IPS-NIHi11 (cell line): ENCODE results near the gene EXT2.

Source experiments
- DNase-seq: peaks from one replicate; pipeline ENCODE4 v3.0.0; 2012; ENCODE audit warnings: mixed read lengths, low spot score

The EXT2 gene

GRCh38 chr11:44085330-44085729, 10.1 kb upstream of the EXT2 start:
- DNase-seq = no peak

DNA sequence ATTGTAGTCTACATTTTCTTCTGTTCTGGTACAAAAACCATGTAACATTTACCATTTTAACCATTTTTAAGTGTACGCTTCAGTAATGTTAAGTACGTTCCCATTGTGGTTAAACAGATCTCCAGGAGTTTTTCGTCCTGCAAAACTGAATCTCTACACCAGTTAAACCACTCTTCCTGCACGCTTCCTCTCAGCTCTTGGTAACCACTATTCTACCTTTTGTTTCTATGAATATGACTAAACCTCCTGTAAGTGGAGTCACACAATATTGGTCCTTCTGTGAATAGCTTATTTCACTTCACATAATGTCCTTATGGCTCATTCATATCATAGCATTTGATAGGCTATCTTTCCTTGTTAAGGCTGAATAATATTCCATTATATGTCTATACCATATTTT, 7.1 kb upstream of the EXT2 start:
- DNase-seq = no peak

GRCh38 chr11:44088871-44089270, 6.6 kb upstream of the EXT2 start:
- no peak for DNase-seq

- no peak for DNase-seq
These were observed 4.9 kb upstream of the EXT2 start for GRCh38 chr11:44090539-44090938.

- DNase-seq = peak; percentile 82
These were observed 1.1 kb upstream of the EXT2 start for GRCh38 chr11:44094260-44094868.

DNA sequence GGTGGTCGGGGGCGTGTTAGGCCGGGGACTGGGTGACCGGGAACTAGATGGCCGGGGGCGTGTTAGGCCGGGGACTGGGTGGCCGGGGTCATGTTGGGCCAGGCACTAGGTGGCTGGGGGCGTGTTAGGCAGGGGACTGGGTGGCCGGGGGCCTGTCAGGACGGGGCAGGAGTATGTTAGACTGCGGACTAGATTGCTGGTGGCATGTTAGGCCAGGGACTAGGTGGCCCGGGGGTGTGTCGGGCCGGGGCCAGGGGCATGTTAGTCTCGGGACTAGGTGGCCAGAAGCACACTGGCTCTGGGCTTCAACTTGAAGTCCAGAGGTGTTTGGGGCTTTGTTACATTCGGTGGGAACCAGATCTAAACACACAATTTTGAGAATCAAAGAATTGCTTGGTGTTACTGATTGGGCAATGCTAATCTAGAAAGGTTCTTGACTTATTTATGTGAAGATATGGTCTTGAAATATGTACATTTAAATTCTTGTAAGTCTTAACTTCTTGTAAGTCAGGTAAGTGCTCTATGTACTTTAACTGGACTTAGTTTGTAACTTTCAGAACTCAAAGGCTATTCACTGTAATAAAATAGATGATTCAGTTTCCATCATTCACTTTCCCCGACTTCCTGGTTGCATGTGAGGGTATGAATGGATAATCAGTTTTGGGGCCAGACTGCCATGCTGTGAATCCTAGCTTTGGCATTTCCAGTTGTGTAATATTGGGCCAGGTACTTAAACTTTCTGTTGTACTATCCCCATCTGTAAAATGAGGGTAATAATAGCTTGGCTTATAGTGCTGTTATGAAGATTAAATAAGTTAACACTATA, 1.1 kb downstream of the EXT2 start:
- no peak for DNase-seq

- DNase-seq = no peak
These were observed 2.3 kb downstream of the EXT2 start for GRCh38 chr11:44097821-44098220.

GRCh38 chr11:44101098-44101497, 5.6 kb downstream of the EXT2 start:
- no peak for DNase-seq

DNA sequence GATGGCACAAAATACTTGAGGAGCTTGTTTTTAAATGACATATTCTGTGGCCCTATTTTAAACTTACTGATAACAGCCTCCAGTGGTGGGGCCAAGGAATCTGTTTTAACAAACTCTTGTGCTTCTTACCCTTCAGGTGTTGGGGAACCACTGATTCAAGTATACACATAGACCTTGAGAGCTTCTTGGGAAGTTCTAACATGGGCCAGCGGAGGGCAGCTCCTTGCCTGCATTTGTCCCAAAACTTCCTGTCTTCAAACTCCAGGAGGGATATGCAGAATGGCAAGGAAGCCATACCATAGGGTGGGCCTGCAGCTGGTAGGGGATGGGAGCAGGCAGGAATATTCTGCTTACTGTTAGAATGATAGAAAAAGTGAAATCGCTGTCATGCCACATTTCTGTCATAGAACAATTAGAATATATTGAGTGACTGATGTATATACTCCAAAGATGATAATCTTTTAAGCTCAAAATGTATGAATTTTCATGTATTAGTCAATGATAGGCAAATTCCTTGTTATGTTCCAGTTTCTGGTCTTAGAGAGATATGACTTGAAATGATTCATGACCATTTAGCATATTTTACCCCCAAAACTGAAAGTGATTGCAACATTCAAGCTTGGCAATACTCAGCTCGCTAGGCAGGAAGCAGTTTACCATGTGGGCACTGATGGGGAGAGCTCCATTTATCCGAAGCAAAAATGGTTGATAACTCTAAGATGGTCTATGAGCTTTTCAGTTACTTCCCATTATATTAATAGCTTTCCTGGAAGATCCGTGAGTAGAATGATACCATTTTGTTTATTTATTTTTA, 9.2 kb downstream of the EXT2 start:
- DNase-seq = peak; percentile 38

- DNase-seq = no peak
These were observed 12.8 kb downstream of the EXT2 start for GRCh38 chr11:44108260-44108659.

DNA sequence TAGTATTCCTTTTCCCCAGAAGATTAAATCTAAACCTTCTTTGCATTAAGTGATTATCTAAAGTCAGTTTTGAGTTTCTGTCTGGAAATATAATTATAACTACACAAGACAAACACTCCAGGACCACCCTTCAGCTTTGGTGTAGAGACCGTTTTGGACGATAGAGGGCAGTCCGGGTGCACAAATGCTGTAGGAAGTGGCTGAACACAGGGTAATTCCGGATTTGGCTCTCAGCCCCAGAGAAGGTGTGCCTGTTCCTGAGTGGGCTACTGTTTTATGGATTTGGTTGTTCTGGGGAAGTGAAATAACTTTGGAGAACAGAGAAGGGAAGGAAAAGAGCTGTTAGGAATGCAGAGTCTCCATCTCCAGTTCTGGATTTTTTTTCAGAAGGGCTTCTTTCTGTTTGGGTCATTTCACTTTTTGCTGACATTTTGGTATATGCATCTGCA, 14.8 kb downstream of the EXT2 start:
- DNase-seq = peak; percentile 69

- DNase-seq = no peak
These were observed 16.8 kb downstream of the EXT2 start for GRCh38 chr11:44112091-44112821.

GRCh38 chr11:44113018-44113417, 17.5 kb downstream of the EXT2 start:
- DNase-seq = no peak

DNA sequence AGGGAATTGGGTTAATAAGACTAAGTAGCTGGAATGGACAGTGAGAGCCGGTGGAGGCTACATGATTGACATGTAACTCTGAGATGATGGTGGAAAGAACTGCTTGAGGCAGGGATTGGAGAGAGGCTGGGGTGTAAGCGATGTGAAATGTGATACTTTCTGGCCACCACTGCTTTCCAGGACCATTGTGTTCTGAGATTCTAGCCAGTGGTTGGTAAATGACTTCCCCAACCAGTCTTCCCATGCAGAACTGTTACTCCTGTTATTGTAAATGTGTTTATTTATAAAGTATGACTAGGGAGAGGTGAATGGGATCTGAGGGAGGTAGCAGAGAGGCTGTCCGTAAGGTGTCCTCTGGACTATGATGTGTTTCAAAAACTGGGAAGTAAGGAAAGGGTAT, 18.1 kb downstream of the EXT2 start:
- DNase-seq = peak; percentile 32

DNA sequence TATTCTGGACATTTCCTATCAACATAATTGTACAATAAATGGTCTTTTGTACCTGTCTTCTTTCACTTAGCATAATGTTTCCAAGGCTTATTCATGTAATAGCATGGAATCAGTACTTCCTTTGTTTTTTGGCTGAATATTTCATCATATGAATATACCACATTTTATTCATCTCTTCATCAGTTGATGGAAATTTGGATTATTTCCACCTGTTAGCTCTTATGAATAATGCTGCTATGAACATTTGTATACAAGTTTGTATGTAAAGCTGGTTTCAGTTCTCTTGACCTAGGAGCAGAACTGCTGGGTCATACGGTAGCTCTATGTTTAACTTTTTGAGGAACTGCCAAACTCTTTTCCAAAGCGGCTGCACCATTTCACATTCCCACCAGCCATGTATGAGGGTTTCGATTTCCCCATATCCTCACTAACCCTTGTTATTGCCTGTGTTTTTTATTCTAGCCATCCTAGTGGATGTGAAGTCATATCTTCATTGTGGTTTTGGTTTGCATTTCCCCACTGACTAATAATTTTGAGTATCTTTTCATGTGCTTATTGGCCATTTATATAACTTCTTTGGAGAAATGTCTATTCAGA, 20.9 kb downstream of the EXT2 start:
- DNase-seq = no peak

GRCh38 chr11:44120169-44120568, 24.7 kb downstream of the EXT2 start:
- peak; percentile 26 for DNase-seq

- DNase-seq = no peak
These were observed 30.1 kb downstream of the EXT2 start for GRCh38 chr11:44125598-44125997.

- no peak for DNase-seq
These were observed 30.8 kb downstream of the EXT2 start for GRCh38 chr11:44126304-44126703.

- no peak for DNase-seq
These were observed 31.7 kb downstream of the EXT2 start for GRCh38 chr11:44127130-44127529.

DNA sequence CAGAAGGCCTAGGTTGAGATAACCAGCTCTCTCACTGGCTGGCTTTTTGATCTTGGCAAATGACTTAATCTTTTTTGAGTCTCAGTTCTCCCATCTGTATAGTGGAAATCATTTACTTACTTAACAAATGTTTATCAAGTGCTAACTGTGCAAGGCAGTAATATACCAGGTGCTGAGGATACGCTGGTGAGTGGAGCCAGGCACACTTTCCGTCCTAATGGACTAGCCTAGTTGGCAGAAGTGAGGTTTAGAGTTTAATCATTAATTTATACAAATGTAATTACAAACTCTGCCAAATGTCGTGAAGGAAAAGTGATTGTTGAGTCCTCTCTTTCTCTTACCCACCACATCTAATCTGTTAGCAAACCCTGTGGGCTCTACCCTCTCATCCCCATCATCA, 33.3 kb downstream of the EXT2 start:
- no peak for DNase-seq

- DNase-seq = no peak
These were observed 35.3 kb downstream of the EXT2 start for GRCh38 chr11:44130751-44131150.
